Measurements from ENCODE around the gene RGS6.

GRCh38 chr14:72501439-72501838 is 569.2 kb downstream of the RGS6 start:
- TF ChIP-seq CTCF (IDR thresholded peaks at IDR 0.05) (no peak), POLR2AphosphoS5 (IDR thresholded peaks at IDR 0.05) (no peak)
